Hair follicular keratinocyte (primary cell): ENCODE results near the gene SLC15A5. TPM values are rescaled to one million over a fixed set of nuclear protein-coding genes. Genes with fewer than 3 reads are reported as not detected.

Source experiments
- total RNA-seq: library from RNA; depleted of rRNA; stranded (reverse); fragments of >200 nt; gene quantifications from 2 replicates; pipeline ENCODE4 v1.2.3, GENCODE V29; 2015

SLC15A5 gene, protein sequence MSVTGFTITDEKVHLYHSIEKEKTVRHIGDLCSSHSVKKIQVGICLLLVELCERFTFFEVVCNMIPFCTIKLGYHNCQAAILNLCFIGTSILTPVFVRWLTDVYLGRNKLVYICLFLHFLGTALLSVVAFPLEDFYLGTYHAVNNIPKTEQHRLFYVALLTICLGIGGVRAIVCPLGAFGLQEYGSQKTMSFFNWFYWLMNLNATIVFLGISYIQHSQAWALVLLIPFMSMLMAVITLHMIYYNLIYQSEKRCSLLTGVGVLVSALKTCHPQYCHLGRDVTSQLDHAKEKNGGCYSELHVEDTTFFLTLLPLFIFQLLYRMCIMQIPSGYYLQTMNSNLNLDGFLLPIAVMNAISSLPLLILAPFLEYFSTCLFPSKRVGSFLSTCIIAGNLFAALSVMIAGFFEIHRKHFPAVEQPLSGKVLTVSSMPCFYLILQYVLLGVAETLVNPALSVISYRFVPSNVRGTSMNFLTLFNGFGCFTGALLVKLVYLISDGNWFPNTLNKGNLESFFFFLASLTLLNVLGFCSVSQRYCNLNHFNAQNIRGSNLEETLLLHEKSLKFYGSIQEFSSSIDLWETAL
- total RNA-seq = not detected in 2 replicates

GRCh38 chr12:16277585-16277984 is at the start of gene SLC15A5:
Gene SLC15A5 (minus strand): TSS chr12:16277685. CDS start chr12:16277685, 0 bp downstream.

Other genes starting within 250 kb of the SLC15A5 start
- gene MGST1, start 70.0 kb upstream of the SLC15A5 start, total RNA-seq = 209 and 241 TPM in 2 replicates